ENCODE data around the gene KRAS.
A peak's percentile ranks its signal among the peaks of the same experiment; 100 is the strongest.

Gene KRAS

GRCh38 chr12:25256005-25256404 lies 5.3 kb upstream of the KRAS start:
- H3K27ac ChIP-seq = no peak overlapping the region
- TF ChIP-seq ZFX (IDR thresholded peaks at IDR 0.05; ENCODE audit: borderline replicate concordance) = no peak
- no peak for TF ChIP-seq CTCF (IDR thresholded peaks at IDR 0.05)

- TF ChIP-seq CTCF (IDR thresholded peaks at IDR 0.05) = no peak
- no peak overlapping the region for H3K27ac ChIP-seq
Observed at GRCh38 chr12:25254271-25254880, 3.6 kb upstream of the KRAS start.

GRCh38 chr12:25253371-25254068 lies 2.8 kb upstream of the KRAS start:
- no peak overlapping the region for H3K27ac ChIP-seq
- no peak for TF ChIP-seq CTCF (IDR thresholded peaks at IDR 0.05)
- TF ChIP-seq ZFX (IDR thresholded peaks at IDR 0.05; ENCODE audit: borderline replicate concordance) = no peak

- TF ChIP-seq CTCF (IDR thresholded peaks at IDR 0.05) (no peak), ZFX (IDR thresholded peaks at IDR 0.05; ENCODE audit: borderline replicate concordance) (no peak)
- no peak overlapping the region for H3K27ac ChIP-seq
Observed at GRCh38 chr12:25252946-25253345, 2.2 kb upstream of the KRAS start.

GRCh38 chr12:25251769-25252168 lies 1.0 kb upstream of the KRAS start:
- TF ChIP-seq CTCF (IDR thresholded peaks at IDR 0.05) = no peak
- TF ChIP-seq ZFX (IDR thresholded peaks at IDR 0.05; ENCODE audit: borderline replicate concordance) = no peak
- peak overlapping the region; percentile 69; the same call in 1 of the 2 replicates for H3K27ac ChIP-seq

- TF ChIP-seq CTCF (IDR thresholded peaks at IDR 0.05) = no peak
- no peak for TF ChIP-seq ZFX (IDR thresholded peaks at IDR 0.05; ENCODE audit: borderline replicate concordance)
- peak overlapping the region; percentile 69 for H3K27ac ChIP-seq
Observed at GRCh38 chr12:25249931-25250738, 594 bp downstream of the KRAS start.

GRCh38 chr12:25248732-25249131 lies 2.0 kb downstream of the KRAS start:
- TF ChIP-seq CTCF (IDR thresholded peaks at IDR 0.05) (no peak), ZFX (IDR thresholded peaks at IDR 0.05; ENCODE audit: borderline replicate concordance) (no peak)
- no peak overlapping the region for H3K27ac ChIP-seq
